Neural progenitor cell (in vitro differentiated cells): ENCODE results near the gene TMEM114. TPM values are rescaled to one million over a fixed set of nuclear protein-coding genes. Genes with fewer than 3 reads are reported as not detected.

Source experiments
- DNase-seq: peaks from one replicate; pipeline ENCODE4 v3.0.0-alpha.2; 2016; ENCODE audit warnings: low spot score
- H2AFZ ChIP-seq: fragments of 200-600 bp; sonication (generic); replicated peaks from 2 replicates; pipeline ENCODE4 v1.6.1; 2016; ENCODE audit warnings: antibody characterized with exemption
- H3F3A ChIP-seq: fragments of 200-600 bp; sonication (generic); 2 replicates; pipeline ENCODE4 v1.6.1; 2016; ENCODE audit warnings: antibody characterized with exemption, low read depth
- H3K27ac ChIP-seq: fragments of 200-600 bp; sonication (generic); 2 replicates; pipeline ENCODE4 v1.5.1; 2016; ENCODE audit warnings: mild to moderate bottlenecking
- H3K27me3 ChIP-seq: fragments of 200-600 bp; sonication (generic); 2 replicates; pipeline ENCODE4 v1.6.1; 2016; ENCODE audit warnings: mild to moderate bottlenecking, moderate library complexity
- H3K36me3 ChIP-seq: fragments of 200-600 bp; sonication (generic); 2 replicates; pipeline ENCODE4 v1.5.1; 2016
- H3K4me1 ChIP-seq: fragments of 200-600 bp; sonication (generic); 2 replicates; pipeline ENCODE4 v1.6.1; 2016; ENCODE audit warnings: mixed run types
- H3K4me2 ChIP-seq: fragments of 200-600 bp; sonication (generic); 2 replicates; pipeline ENCODE4 v1.6.1; 2016
- H3K4me3 ChIP-seq: fragments of 200-600 bp; sonication (generic); 2 replicates; pipeline ENCODE4 v1.5.1; 2016
- H3K79me2 ChIP-seq: fragments of 200-600 bp; sonication (generic); 2 replicates; pipeline ENCODE4 v1.6.1; 2016; ENCODE audit warnings: low read depth
- H3K9ac ChIP-seq: fragments of 200-600 bp; sonication (generic); 2 replicates; pipeline ENCODE4 v1.6.1; 2016
- H3K9me3 ChIP-seq: fragments of 200-600 bp; sonication (generic); 2 replicates; pipeline ENCODE4 v1.5.1; 2016; ENCODE audit warnings: low read depth
- H4K20me1 ChIP-seq: fragments of 200-600 bp; sonication (generic); 2 replicates; pipeline ENCODE4 v1.6.1; 2016; ENCODE audit warnings: low read depth
- H3K27ac Mint-ChIP-seq: 3 replicates; pipeline ENCODE4 v1.8.0; 2021; ENCODE audit warnings: mixed read lengths
- H3K27me3 Mint-ChIP-seq: 2 replicates; pipeline ENCODE4 v1.8.0; 2022; ENCODE audit warnings: low read depth, mild to moderate bottlenecking, inconsistent platforms, moderate library complexity, mixed read lengths; ENCODE audit not compliant: insufficient read depth
- H3K36me3 Mint-ChIP-seq: 3 replicates; pipeline ENCODE4 v1.8.0; 2021; ENCODE audit warnings: mixed read lengths
- H3K4me1 Mint-ChIP-seq: 3 replicates; pipeline ENCODE4 v1.8.0; 2021; ENCODE audit warnings: mixed read lengths
- H3K4me3 Mint-ChIP-seq: 3 replicates; pipeline ENCODE4 v1.8.0; 2021; ENCODE audit warnings: mild to moderate bottlenecking, moderate library complexity, mixed read lengths
- H3K9me3 Mint-ChIP-seq: 3 replicates; pipeline ENCODE4 v1.8.0; 2020; ENCODE audit warnings: mixed read lengths
- EZH2 ChIP-seq: fragments of 200-600 bp; sonication (generic); IDR thresholded peaks from 2 replicates; pipeline ENCODE4 v1.6.1; 2017; ENCODE audit warnings: antibody characterized with exemption, mild to moderate bottlenecking, moderate library complexity
- EZH2phosphoT487 ChIP-seq: fragments of 200-600 bp; sonication (generic); IDR thresholded peaks from 2 replicates; pipeline ENCODE4 v1.6.1; 2017; ENCODE audit warnings: antibody characterized with exemption
- total RNA-seq: library from RNA; depleted of rRNA; stranded (reverse); fragments of >200 nt; gene quantifications from 2 replicates; pipeline ENCODE4 v1.2.3, GENCODE V29; 2015; ENCODE audit warnings: low replicate concordance
- TF ChIP-seq, protein P1 (sequence below): fragments of 200-600 bp; sonication (generic); IDR thresholded peaks from 2 replicates; pipeline ENCODE4 v1.5.1; 2017; ENCODE audit warnings: antibody characterized with exemption, mild to moderate bottlenecking

TMEM114 gene
- total RNA-seq, 1 donor from 2014 or later: not detected

DNA sequence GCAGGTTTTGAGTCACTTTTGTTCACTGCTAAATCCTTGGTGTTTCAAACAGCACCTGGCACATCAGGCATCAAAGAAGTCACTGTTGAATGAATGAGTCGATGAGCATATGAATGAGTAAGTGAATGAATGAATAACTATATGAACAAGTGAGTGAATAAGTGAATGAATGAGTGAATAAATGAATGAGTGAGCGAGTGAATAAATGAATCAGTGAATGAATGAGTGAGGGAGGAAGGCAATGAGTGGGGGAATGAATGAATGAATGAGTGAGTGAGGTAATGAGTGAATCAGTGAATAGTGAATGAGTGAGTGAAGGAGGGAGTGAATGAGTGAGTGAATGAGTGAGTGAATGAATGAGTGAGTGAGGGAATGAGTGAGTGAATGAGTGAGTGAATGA lies 28.8 kb downstream of the TMEM114 start:
- H3K4me2 ChIP-seq: no peak overlapping the region
- no peak for TF ChIP-seq EZH2phosphoT487
- TF ChIP-seq, protein P1, sequence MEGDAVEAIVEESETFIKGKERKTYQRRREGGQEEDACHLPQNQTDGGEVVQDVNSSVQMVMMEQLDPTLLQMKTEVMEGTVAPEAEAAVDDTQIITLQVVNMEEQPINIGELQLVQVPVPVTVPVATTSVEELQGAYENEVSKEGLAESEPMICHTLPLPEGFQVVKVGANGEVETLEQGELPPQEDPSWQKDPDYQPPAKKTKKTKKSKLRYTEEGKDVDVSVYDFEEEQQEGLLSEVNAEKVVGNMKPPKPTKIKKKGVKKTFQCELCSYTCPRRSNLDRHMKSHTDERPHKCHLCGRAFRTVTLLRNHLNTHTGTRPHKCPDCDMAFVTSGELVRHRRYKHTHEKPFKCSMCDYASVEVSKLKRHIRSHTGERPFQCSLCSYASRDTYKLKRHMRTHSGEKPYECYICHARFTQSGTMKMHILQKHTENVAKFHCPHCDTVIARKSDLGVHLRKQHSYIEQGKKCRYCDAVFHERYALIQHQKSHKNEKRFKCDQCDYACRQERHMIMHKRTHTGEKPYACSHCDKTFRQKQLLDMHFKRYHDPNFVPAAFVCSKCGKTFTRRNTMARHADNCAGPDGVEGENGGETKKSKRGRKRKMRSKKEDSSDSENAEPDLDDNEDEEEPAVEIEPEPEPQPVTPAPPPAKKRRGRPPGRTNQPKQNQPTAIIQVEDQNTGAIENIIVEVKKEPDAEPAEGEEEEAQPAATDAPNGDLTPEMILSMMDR: no peak
- DNase-seq: no peak
- H3K4me1 ChIP-seq: no peaks in the 10 kb centered on the region
- Mint-ChIP-seq H3K9me3 (peaks cover 4% of the 10 kb centered on the region), H3K4me1 (no peaks in the 10 kb centered on the region), H3K36me3 (no peaks in the 10 kb centered on the region), H3K27me3 (peaks cover 2% of the 10 kb centered on the region), H3K4me3 (no peak overlapping the region), H3K27ac (no peak overlapping the region)
- H3K27me3 ChIP-seq: peaks cover 48% of the 10 kb centered on the region
- H2AFZ ChIP-seq: no peak overlapping the region
- peaks cover 40% of the 10 kb centered on the region for H3F3A ChIP-seq
- no peaks in the 10 kb centered on the region for H3K9me3 ChIP-seq
- no peak overlapping the region for H3K4me3 ChIP-seq
- no peaks in the 10 kb centered on the region for H4K20me1 ChIP-seq
- H3K36me3 ChIP-seq: no peaks in the 10 kb centered on the region
- H3K27ac ChIP-seq: no peak overlapping the region
- H3K9ac ChIP-seq: no peak overlapping the region
- no peaks in the 10 kb centered on the region for H3K79me2 ChIP-seq

DNA sequence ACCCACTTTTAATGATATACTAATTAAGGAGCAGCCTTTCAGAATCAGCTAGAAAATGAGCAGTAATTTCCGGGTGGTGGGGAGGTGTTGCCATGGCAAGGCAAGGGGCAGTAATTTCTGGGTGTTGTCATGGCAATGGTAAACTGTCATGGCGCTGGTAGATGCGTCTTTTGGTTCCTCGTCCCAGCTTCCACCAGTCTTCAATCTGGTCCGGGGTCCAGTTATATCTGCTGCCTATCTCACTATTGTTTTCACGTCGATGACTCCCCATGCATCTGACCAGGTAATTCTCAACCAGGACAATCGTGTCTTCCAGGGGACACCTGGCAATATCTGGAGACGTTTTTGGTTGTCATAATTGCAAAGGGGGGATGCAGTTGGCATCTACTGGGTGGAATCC lies 34.9 kb downstream of the TMEM114 start:
- Histone ChIP-seq H3K4me1 (peaks cover 10% of the 10 kb centered on the region), H2AFZ (no peak overlapping the region), H3K27me3 (peaks cover 98% of the 10 kb centered on the region), H3F3A (peaks cover 13% of the 10 kb centered on the region), H3K9me3 (no peaks in the 10 kb centered on the region), H3K4me3 (no peak overlapping the region), H3K36me3 (no peaks in the 10 kb centered on the region), H3K4me2 (no peak overlapping the region), H3K9ac (no peak overlapping the region), H4K20me1 (peaks cover 12% of the 10 kb centered on the region), H3K27ac (no peak overlapping the region), H3K79me2 (no peaks in the 10 kb centered on the region)
- peaks cover 20% of the 10 kb centered on the region for H3K27me3 Mint-ChIP-seq
- DNase-seq: no peak
- H3K4me3 Mint-ChIP-seq: no peak overlapping the region
- H3K9me3 Mint-ChIP-seq: peaks cover 2% of the 10 kb centered on the region
- H3K4me1 Mint-ChIP-seq: peaks cover 29% of the 10 kb centered on the region
- no peak for TF ChIP-seq EZH2
- TF ChIP-seq, protein P1: no peak
- TF ChIP-seq EZH2phosphoT487: no peak
- no peak overlapping the region for H3K27ac Mint-ChIP-seq
- no peaks in the 10 kb centered on the region for H3K36me3 Mint-ChIP-seq

DNA sequence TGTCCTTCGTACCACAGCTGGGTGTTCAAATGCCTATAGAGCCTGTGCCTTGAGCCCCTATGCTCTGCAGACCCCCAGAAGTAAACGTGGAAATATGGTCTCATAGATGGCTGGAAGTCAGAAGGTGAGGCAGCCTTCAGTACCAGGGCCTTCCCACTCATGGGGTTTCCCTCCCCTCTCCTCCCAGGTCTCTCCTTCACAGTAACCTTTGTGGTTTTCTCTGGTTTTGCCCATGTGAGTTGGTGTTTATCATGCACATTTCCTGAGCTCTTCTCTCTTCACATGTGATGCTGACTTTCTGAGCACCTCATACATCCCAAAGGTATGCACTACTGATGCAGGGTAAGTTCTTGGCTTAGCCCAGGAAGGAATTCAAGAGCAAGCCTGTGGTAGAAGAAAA lies 35.4 kb downstream of the TMEM114 start:
- Histone ChIP-seq H3K4me1 (peaks cover 10% of the 10 kb centered on the region), H3K36me3 (no peaks in the 10 kb centered on the region), H3K79me2 (no peaks in the 10 kb centered on the region), H3K4me2 (no peak overlapping the region), H3F3A (peaks cover 13% of the 10 kb centered on the region), H3K27me3 (peaks cover 100% of the 10 kb centered on the region), H3K27ac (no peak overlapping the region), H3K9ac (no peak overlapping the region), H2AFZ (no peak overlapping the region), H3K9me3 (no peaks in the 10 kb centered on the region), H3K4me3 (no peak overlapping the region), H4K20me1 (peaks cover 12% of the 10 kb centered on the region)
- TF ChIP-seq, protein P1: no peak
- no peak for TF ChIP-seq EZH2
- no peak for TF ChIP-seq EZH2phosphoT487
- Mint-ChIP-seq H3K4me1 (peaks cover 29% of the 10 kb centered on the region), H3K9me3 (no peaks in the 10 kb centered on the region), H3K27me3 (peaks cover 20% of the 10 kb centered on the region), H3K4me3 (no peak overlapping the region), H3K36me3 (no peaks in the 10 kb centered on the region), H3K27ac (no peak overlapping the region)
- DNase-seq: no peak

DNA sequence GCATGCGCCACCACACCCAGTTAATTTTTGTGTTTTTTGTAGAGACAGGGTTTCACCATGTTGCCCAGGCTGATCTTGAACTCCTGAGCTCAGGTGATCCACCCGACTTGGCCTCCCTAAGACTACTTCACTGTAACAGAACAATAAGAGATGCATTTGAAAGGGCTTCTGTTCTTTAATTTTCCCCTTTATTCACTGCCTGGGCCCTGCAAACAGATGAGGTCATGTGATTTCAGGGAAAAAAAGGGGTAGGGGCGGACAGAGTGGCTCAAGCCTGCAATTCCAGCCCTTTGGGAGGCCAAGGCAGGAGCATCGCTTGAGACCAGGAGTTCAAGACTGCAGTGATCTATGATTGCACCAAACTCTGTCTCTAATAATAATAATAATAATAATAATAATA lies 36.3 kb downstream of the TMEM114 start:
- H3K27me3 ChIP-seq: peaks cover 100% of the 10 kb centered on the region
- Mint-ChIP-seq H3K4me1 (peaks cover 29% of the 10 kb centered on the region), H3K27ac (no peak overlapping the region), H3K9me3 (peaks cover 2% of the 10 kb centered on the region), H3K36me3 (no peaks in the 10 kb centered on the region), H3K27me3 (peaks cover 23% of the 10 kb centered on the region), H3K4me3 (no peak overlapping the region)
- H4K20me1 ChIP-seq: peaks cover 12% of the 10 kb centered on the region
- no peak overlapping the region for H2AFZ ChIP-seq
- no peak overlapping the region for H3K4me3 ChIP-seq
- H3K79me2 ChIP-seq: no peaks in the 10 kb centered on the region
- no peaks in the 10 kb centered on the region for H3K36me3 ChIP-seq
- DNase-seq: no peak
- TF ChIP-seq, protein P1: no peak
- TF ChIP-seq EZH2 (no peak), EZH2phosphoT487 (no peak)
- no peak overlapping the region for H3K27ac ChIP-seq
- H3K4me2 ChIP-seq: no peak overlapping the region
- H3K4me1 ChIP-seq: peaks cover 10% of the 10 kb centered on the region
- H3K9ac ChIP-seq: no peak overlapping the region
- H3F3A ChIP-seq: peaks cover 13% of the 10 kb centered on the region
- H3K9me3 ChIP-seq: no peaks in the 10 kb centered on the region
